Activated CD4-positive, alpha-beta T cell treated with anti-CD3 and anti-CD28 coated beads, Interleukin-2, amount 10 ng/mL, durations not matched to agents 24 days and 14 days (primary cell): ENCODE data around the gene GPR137. TPM values are rescaled to one million over a fixed set of nuclear protein-coding genes. Genes with fewer than 3 reads are reported as not detected.

Experiments
- DNase-seq: peaks from one replicate; pipeline ENCODE4 v3.0.0; 2022
- H3K27ac Mint-ChIP-seq: one replicate; pipeline ENCODE4 v1.8.0; 2022; ENCODE audit warnings: mild to moderate bottlenecking, mixed read lengths
- H3K27me3 Mint-ChIP-seq: one replicate; pipeline ENCODE4 v1.8.0; 2022; ENCODE audit warnings: mixed read lengths
- H3K36me3 Mint-ChIP-seq: one replicate; pipeline ENCODE4 v1.8.0; 2022; ENCODE audit warnings: low read depth, mild to moderate bottlenecking, mixed read lengths
- H3K4me1 Mint-ChIP-seq: one replicate; pipeline ENCODE4 v1.8.0; 2021; ENCODE audit warnings: mixed read lengths
- H3K4me3 Mint-ChIP-seq: one replicate; pipeline ENCODE4 v1.8.0; 2022; ENCODE audit warnings: mild to moderate bottlenecking, moderate library complexity, mixed read lengths
- H3K9me3 Mint-ChIP-seq: one replicate; pipeline ENCODE4 v1.8.0; 2021; ENCODE audit warnings: mixed read lengths
- intact Hi-C: fragments of 100-400 bp; cut with micrococcal nuclease; formaldehyde crosslinking; loops from one replicate; pipeline ENCODE4 v1.15.1; 2023
- total RNA-seq: library from RNA; stranded (reverse); gene quantifications from 2 replicates; pipeline ENCODE4 v1.2.3, GENCODE V29; 2022

Gene GPR137
- total RNA-seq, 1 donor from 2014 or later = 45.6 TPM

GRCh38 chr11:64252003-64252872 is 33.4 kb upstream of the GPR137 start:
- peak overlapping the region; percentile 95 for H3K4me3 Mint-ChIP-seq
- H3K27ac Mint-ChIP-seq = peak overlapping the region; percentile 82
- DNase-seq = peak; percentile 79
- peaks cover 23% of the 10 kb centered on the region for H3K4me1 Mint-ChIP-seq
- no peaks in the 10 kb centered on the region for H3K9me3 Mint-ChIP-seq
- no peaks in the 10 kb centered on the region for H3K27me3 Mint-ChIP-seq
- intact Hi-C loops = no loop called here
- H3K36me3 Mint-ChIP-seq = peaks cover 9% of the 10 kb centered on the region

- no peak overlapping the region for H3K4me3 Mint-ChIP-seq
These were observed 32.6 kb upstream of the GPR137 start for GRCh38 chr11:64253043-64253442.

GRCh38 chr11:64253481-64253880 is 32.2 kb upstream of the GPR137 start:
- Mint-ChIP-seq H3K27me3 (no peaks in the 10 kb centered on the region), H3K4me3 (no peak overlapping the region), H3K4me1 (peaks cover 19% of the 10 kb centered on the region), H3K36me3 (peaks cover 17% of the 10 kb centered on the region), H3K9me3 (no peaks in the 10 kb centered on the region), H3K27ac (no peak overlapping the region)
- no peak for DNase-seq
- intact Hi-C loops = no loop called here

More at GRCh38 chr11:64253043-64253442, 32.6 kb upstream of the GPR137 start:
- H3K27ac Mint-ChIP-seq = no peak overlapping the region
- H3K36me3 Mint-ChIP-seq = peaks cover 15% of the 10 kb centered on the region
- no peaks in the 10 kb centered on the region for H3K9me3 Mint-ChIP-seq
- intact Hi-C loops = no loop called here
- peaks cover 19% of the 10 kb centered on the region for H3K4me1 Mint-ChIP-seq
- no peaks in the 10 kb centered on the region for H3K27me3 Mint-ChIP-seq
- DNase-seq = no peak

- H3K27me3 Mint-ChIP-seq = no peaks in the 10 kb centered on the region
- no peak overlapping the region for H3K27ac Mint-ChIP-seq
- no peak for DNase-seq
- no peaks in the 10 kb centered on the region for H3K9me3 Mint-ChIP-seq
- intact Hi-C loops = no loop called here
- no peak overlapping the region for H3K4me3 Mint-ChIP-seq
- peaks cover 22% of the 10 kb centered on the region for H3K36me3 Mint-ChIP-seq
- H3K4me1 Mint-ChIP-seq = peaks cover 19% of the 10 kb centered on the region
These were observed 31.3 kb upstream of the GPR137 start for GRCh38 chr11:64254326-64254725.

- Mint-ChIP-seq H3K27ac (no peak overlapping the region), H3K36me3 (peaks cover 32% of the 10 kb centered on the region), H3K27me3 (no peaks in the 10 kb centered on the region), H3K9me3 (no peaks in the 10 kb centered on the region), H3K4me1 (peaks cover 25% of the 10 kb centered on the region), H3K4me3 (no peak overlapping the region)
- intact Hi-C loops = no loop called here
- no peak for DNase-seq
These were observed 30.2 kb upstream of the GPR137 start for GRCh38 chr11:64255135-64256128.

GRCh38 chr11:64256300-64256699 is 29.3 kb upstream of the GPR137 start:
- H3K4me3 Mint-ChIP-seq = no peak overlapping the region

GRCh38 chr11:64258356-64258755 is 27.3 kb upstream of the GPR137 start:
- Mint-ChIP-seq H3K4me1 (peaks cover 14% of the 10 kb centered on the region), H3K4me3 (no peak overlapping the region)
- intact Hi-C loops = no loop called here

More at GRCh38 chr11:64256300-64256699, 29.3 kb upstream of the GPR137 start:
- H3K27me3 Mint-ChIP-seq = no peaks in the 10 kb centered on the region
- no peaks in the 10 kb centered on the region for H3K9me3 Mint-ChIP-seq
- no peak for DNase-seq
- no peak overlapping the region for H3K27ac Mint-ChIP-seq
- peaks cover 32% of the 10 kb centered on the region for H3K36me3 Mint-ChIP-seq
- intact Hi-C loops = no loop called here
- peaks cover 20% of the 10 kb centered on the region for H3K4me1 Mint-ChIP-seq

GRCh38 chr11:64258946-64259532 is 26.6 kb upstream of the GPR137 start:
- no peak overlapping the region for H3K4me3 Mint-ChIP-seq
- H3K36me3 Mint-ChIP-seq = peaks cover 38% of the 10 kb centered on the region
- no peaks in the 10 kb centered on the region for H3K27me3 Mint-ChIP-seq
- no peak overlapping the region for H3K27ac Mint-ChIP-seq
- intact Hi-C loops = no loop called here
- DNase-seq = no peak
- no peaks in the 10 kb centered on the region for H3K9me3 Mint-ChIP-seq
- H3K4me1 Mint-ChIP-seq = peaks cover 12% of the 10 kb centered on the region

More at GRCh38 chr11:64258356-64258755, 27.3 kb upstream of the GPR137 start:
- Mint-ChIP-seq H3K27me3 (no peaks in the 10 kb centered on the region), H3K9me3 (no peaks in the 10 kb centered on the region), H3K36me3 (peaks cover 40% of the 10 kb centered on the region), H3K27ac (no peak overlapping the region)
- no peak for DNase-seq

- Mint-ChIP-seq H3K36me3 (peaks cover 38% of the 10 kb centered on the region), H3K9me3 (no peaks in the 10 kb centered on the region), H3K4me1 (peaks cover 12% of the 10 kb centered on the region), H3K27me3 (no peaks in the 10 kb centered on the region), H3K27ac (no peak overlapping the region), H3K4me3 (no peak overlapping the region)
- intact Hi-C loops = no loop called here
- no peak for DNase-seq
These were observed 26.0 kb upstream of the GPR137 start for GRCh38 chr11:64259533-64260067.

- Mint-ChIP-seq H3K36me3 (peaks cover 35% of the 10 kb centered on the region), H3K9me3 (no peaks in the 10 kb centered on the region), H3K4me1 (peaks cover 12% of the 10 kb centered on the region), H3K27ac (peak overlapping the region; percentile 48), H3K27me3 (no peaks in the 10 kb centered on the region), H3K4me3 (no peak overlapping the region)
- intact Hi-C loops = no loop called here
- DNase-seq = no peak
These were observed 25.4 kb upstream of the GPR137 start for GRCh38 chr11:64260147-64260708.

- H3K36me3 Mint-ChIP-seq = peaks cover 34% of the 10 kb centered on the region
- H3K27ac Mint-ChIP-seq = no peak overlapping the region
- H3K4me1 Mint-ChIP-seq = peaks cover 12% of the 10 kb centered on the region
- no peaks in the 10 kb centered on the region for H3K9me3 Mint-ChIP-seq
- DNase-seq = no peak
- H3K27me3 Mint-ChIP-seq = no peaks in the 10 kb centered on the region
- H3K4me3 Mint-ChIP-seq = no peak overlapping the region
- intact Hi-C loops = no loop called here
These were observed 24.0 kb upstream of the GPR137 start for GRCh38 chr11:64261556-64262080.

- Mint-ChIP-seq H3K9me3 (no peaks in the 10 kb centered on the region), H3K27me3 (no peaks in the 10 kb centered on the region), H3K27ac (no peak overlapping the region), H3K4me3 (no peak overlapping the region), H3K4me1 (peaks cover 12% of the 10 kb centered on the region), H3K36me3 (peaks cover 33% of the 10 kb centered on the region)
- DNase-seq = no peak
- intact Hi-C loops = no loop called here
These were observed 23.2 kb upstream of the GPR137 start for GRCh38 chr11:64262271-64263002.
